Measurements from ENCODE around the gene ARMH4.

The ARMH4 gene

GRCh38 chr14:58082491-58083098 is 69.4 kb downstream of the ARMH4 start:
- TF ChIP-seq, protein P1, sequence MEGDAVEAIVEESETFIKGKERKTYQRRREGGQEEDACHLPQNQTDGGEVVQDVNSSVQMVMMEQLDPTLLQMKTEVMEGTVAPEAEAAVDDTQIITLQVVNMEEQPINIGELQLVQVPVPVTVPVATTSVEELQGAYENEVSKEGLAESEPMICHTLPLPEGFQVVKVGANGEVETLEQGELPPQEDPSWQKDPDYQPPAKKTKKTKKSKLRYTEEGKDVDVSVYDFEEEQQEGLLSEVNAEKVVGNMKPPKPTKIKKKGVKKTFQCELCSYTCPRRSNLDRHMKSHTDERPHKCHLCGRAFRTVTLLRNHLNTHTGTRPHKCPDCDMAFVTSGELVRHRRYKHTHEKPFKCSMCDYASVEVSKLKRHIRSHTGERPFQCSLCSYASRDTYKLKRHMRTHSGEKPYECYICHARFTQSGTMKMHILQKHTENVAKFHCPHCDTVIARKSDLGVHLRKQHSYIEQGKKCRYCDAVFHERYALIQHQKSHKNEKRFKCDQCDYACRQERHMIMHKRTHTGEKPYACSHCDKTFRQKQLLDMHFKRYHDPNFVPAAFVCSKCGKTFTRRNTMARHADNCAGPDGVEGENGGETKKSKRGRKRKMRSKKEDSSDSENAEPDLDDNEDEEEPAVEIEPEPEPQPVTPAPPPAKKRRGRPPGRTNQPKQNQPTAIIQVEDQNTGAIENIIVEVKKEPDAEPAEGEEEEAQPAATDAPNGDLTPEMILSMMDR (IDR thresholded peaks at IDR 0.05; ENCODE audit: low read depth, low read length), result no peak
- H3K4me3 ChIP-seq (ENCODE audit: low read depth, low read length), result no peak overlapping the region

- no peak overlapping the region for H3K4me3 ChIP-seq (ENCODE audit: low read depth, low read length)
- TF ChIP-seq, protein P1 (IDR thresholded peaks at IDR 0.05; ENCODE audit: low read depth, low read length), result no peak
Measured at GRCh38 chr14:58082011-58082410, 70.0 kb downstream of the ARMH4 start.

GRCh38 chr14:58078471-58078870 is 73.5 kb downstream of the ARMH4 start:
- TF ChIP-seq, protein P1 (IDR thresholded peaks at IDR 0.05; ENCODE audit: low read depth, low read length), result no peak
- H3K4me3 ChIP-seq (ENCODE audit: low read depth, low read length), result no peak overlapping the region

- no peak overlapping the region for H3K4me3 ChIP-seq (ENCODE audit: low read depth, low read length)
- TF ChIP-seq, protein P1 (IDR thresholded peaks at IDR 0.05; ENCODE audit: low read depth, low read length), result no peak
Measured at GRCh38 chr14:58078068-58078467, 73.9 kb downstream of the ARMH4 start.

GRCh38 chr14:58077621-58078020 is 74.4 kb downstream of the ARMH4 start:
- TF ChIP-seq, protein P1 (IDR thresholded peaks at IDR 0.05; ENCODE audit: low read depth, low read length), result no peak
- H3K4me3 ChIP-seq (ENCODE audit: low read depth, low read length), result no peak overlapping the region

DNA sequence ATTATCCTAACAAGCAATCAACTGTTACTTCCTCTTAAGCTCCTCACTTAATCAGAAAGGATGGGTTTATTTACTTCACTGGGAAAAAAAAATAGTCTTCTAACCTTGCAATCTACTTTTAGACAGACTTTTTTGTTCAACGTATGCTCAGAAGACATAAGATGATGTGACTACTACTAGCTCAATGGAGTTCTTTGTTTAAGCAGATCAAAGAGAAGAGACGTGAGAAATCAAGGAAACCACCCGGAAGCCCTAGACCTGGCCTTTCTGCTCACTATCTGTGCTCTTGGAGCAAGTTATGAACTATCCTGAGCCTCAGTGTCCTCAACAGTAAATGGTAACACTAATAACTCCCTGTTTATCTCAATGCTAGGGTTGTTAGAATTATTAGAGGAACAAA is 78.5 kb downstream of the ARMH4 start:
- no peak overlapping the region for H3K4me3 ChIP-seq (ENCODE audit: low read depth, low read length)
- TF ChIP-seq, protein P1 (IDR thresholded peaks at IDR 0.05; ENCODE audit: low read depth, low read length), result no peak

GRCh38 chr14:58072288-58073071 is 79.5 kb downstream of the ARMH4 start:
- no peak overlapping the region for H3K4me3 ChIP-seq (ENCODE audit: low read depth, low read length)
- TF ChIP-seq, protein P1 (IDR thresholded peaks at IDR 0.05; ENCODE audit: low read depth, low read length), result peak; percentile 57
